ENCODE data around the gene KRTAP5-11.

KRTAP5-11 gene

GRCh38 chr11:71542879-71543777 lies 39.5 kb downstream of the KRTAP5-11 start:
- TF ChIP-seq POLR2AphosphoS5 (IDR thresholded peaks at IDR 0.05; ENCODE audit: low read depth, low read length), result no peak
- TF ChIP-seq REST (IDR thresholded peaks at IDR 0.05; ENCODE audit: insufficient read depth in 1 of 2, low read depth in 2 of 2, low read length in 2 of 2), result no peak
- TF ChIP-seq SIN3A (IDR thresholded peaks at IDR 0.05; ENCODE audit: borderline replicate concordance, insufficient read depth, low read length), result no peak
- no peak for TF ChIP-seq TAF1 (IDR thresholded peaks at IDR 0.05; ENCODE audit: borderline replicate concordance, insufficient read depth, low read length)
- TF ChIP-seq FOXP2 (optimal IDR thresholded peaks at IDR 0.05; ENCODE audit: borderline replicate concordance, extremely low read depth, extremely low read length, insufficient read depth), result no peak

GRCh38 chr11:71542382-71542781 lies 40.3 kb downstream of the KRTAP5-11 start:
- no peak for TF ChIP-seq REST (IDR thresholded peaks at IDR 0.05; ENCODE audit: insufficient read depth in 1 of 2, low read depth in 2 of 2, low read length in 2 of 2)

DNA sequence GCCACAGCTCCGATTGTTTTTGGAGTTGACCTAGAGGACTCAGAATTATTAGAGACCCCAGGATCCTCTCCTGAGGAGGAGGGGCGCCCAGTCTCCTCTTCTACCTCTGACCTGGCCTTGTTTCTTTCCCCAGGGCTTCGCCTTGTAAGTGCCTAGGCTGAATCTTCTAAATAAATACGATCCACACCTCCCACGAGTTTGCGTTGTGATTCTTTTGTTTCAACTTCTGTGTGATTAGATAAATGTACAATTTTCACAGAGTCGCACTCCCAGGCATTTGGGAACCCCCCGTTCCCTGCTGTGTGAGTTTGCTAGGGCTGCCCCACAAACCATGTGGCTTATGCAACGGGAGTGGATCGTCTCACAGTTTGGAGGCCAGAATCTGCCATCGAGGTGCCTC lies 43.7 kb downstream of the KRTAP5-11 start:
- TF ChIP-seq REST (IDR thresholded peaks at IDR 0.05; ENCODE audit: insufficient read depth in 1 of 2, low read depth in 2 of 2, low read length in 2 of 2) (no peak), POLR2AphosphoS5 (IDR thresholded peaks at IDR 0.05; ENCODE audit: low read depth, low read length) (no peak), TAF1 (IDR thresholded peaks at IDR 0.05; ENCODE audit: borderline replicate concordance, insufficient read depth, low read length) (no peak), SIN3A (IDR thresholded peaks at IDR 0.05; ENCODE audit: borderline replicate concordance, insufficient read depth, low read length) (no peak)

- TF ChIP-seq REST (IDR thresholded peaks at IDR 0.05; ENCODE audit: insufficient read depth in 1 of 2, low read depth in 2 of 2, low read length in 2 of 2) (no peak), FOXP2 (optimal IDR thresholded peaks at IDR 0.05; ENCODE audit: borderline replicate concordance, extremely low read depth, extremely low read length, insufficient read depth) (no peak), TAF1 (IDR thresholded peaks at IDR 0.05; ENCODE audit: borderline replicate concordance, insufficient read depth, low read length) (no peak), SIN3A (IDR thresholded peaks at IDR 0.05; ENCODE audit: borderline replicate concordance, insufficient read depth, low read length) (no peak), POLR2AphosphoS5 (IDR thresholded peaks at IDR 0.05; ENCODE audit: low read depth, low read length) (no peak)
Measured at GRCh38 chr11:71538666-71538990, 44.0 kb downstream of the KRTAP5-11 start.
